HG02610 (cell line): ENCODE measurements around the gene ZNF606.

Source experiments
- ATAC-seq: cut with Tn5 transposase; IDR thresholded peaks from one replicate; pipeline ENCODE4 v1.9.1; 2021; ENCODE audit warnings: mild to moderate bottlenecking, moderate library complexity; ENCODE audit not compliant: unreplicated experiment

ZNF606 gene

DNA sequence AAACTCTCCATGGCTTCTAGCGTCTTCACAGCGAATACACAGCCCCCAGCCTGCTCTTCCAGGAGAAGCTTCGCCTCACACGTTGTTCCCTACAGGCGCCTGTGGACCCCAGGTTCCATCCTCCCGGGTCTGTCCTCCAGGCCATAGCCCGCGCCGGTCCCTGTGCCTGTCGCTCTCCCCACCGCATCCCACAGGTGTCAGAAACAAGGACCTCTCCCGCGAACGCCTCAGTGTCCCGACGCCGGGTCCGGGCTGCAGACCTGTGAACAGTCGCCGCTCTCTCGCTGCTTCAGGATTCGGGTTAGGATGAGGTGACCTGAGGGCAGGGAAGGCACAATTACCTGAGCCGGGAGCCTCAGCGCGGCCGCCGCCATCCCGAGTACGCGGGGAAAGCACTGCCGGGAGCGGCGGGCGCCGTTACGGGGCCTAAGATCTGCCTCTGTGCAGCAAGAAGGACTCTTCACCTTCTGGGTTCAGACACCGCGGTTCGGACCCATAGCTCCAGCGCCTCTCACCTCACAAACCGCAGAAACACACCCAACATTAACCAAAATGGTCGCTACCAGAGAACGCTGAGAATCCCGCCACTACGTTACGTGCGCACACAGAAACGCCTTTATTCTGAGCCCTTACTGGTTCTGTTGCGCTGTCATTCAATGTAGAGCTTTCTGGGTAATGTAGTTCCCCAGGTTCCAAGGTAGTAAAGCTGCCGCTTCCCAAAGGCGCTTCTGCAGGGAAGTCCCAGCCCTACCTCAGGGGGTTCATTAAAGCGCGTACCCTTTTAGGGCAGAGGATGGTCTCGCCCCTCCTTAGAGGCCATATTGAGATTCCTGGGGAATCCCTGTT, 67.6 kb downstream of the ZNF606 start, which contains the start of gene ZNF418:
Gene ZNF418 (minus strand): TSS at position 583 of the 846 bp plus-strand sequence. CDS start 1,580 bp downstream, outside the sequence.
- no peak for ATAC-seq

GRCh38 chr19:57927587-57927986, 75.0 kb downstream of the ZNF606 start:
- ATAC-seq = no peak
